Gastroesophageal sphincter (tissue), 3 donors: Measurements from ENCODE around the gene ANKRD29.

ENCODE experiments used
- EP300 ChIP-seq: sonication (generic); formaldehyde crosslinking; IDR thresholded peaks from one replicate; pipeline ENCODE4 v1.6.1; 2017; ENCODE audit warnings: antibody characterized with exemption, mild to moderate bottlenecking
- TF ChIP-seq, protein P1 (sequence below), 4 experiments: fragments of 200-600 bp in 2 of 4; fragments of 450-650 bp in 2 of 4; sonication (generic) in 1 of 4; IDR thresholded peaks; one replicate each; pipeline ENCODE4 v1.5.1; 2017 to 2019; ENCODE audit warnings: antibody characterized with exemption in 4 of 4, mild to moderate bottlenecking in 2 of 4, moderate library complexity in 2 of 4

DNA sequence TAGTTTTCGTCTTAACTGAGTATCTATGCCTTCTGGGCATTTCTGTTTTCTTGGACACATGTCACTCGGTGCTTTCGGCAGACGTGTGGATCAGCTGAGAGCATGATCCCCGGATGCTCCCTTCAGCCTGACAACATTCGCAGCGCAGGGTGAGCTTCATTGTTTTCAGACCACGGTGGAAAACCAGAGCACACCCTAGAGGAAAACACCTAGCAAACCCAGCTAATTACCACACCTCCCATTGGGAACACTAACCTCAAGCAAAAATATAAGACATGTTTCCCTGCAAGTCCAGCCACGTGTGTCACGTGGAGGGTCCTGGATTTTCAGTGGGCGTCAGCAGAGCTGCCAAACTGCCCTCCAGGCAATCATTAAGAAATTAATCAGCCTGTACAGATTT lies 31.0 kb downstream of the ANKRD29 start:
- TF ChIP-seq, protein P1, sequence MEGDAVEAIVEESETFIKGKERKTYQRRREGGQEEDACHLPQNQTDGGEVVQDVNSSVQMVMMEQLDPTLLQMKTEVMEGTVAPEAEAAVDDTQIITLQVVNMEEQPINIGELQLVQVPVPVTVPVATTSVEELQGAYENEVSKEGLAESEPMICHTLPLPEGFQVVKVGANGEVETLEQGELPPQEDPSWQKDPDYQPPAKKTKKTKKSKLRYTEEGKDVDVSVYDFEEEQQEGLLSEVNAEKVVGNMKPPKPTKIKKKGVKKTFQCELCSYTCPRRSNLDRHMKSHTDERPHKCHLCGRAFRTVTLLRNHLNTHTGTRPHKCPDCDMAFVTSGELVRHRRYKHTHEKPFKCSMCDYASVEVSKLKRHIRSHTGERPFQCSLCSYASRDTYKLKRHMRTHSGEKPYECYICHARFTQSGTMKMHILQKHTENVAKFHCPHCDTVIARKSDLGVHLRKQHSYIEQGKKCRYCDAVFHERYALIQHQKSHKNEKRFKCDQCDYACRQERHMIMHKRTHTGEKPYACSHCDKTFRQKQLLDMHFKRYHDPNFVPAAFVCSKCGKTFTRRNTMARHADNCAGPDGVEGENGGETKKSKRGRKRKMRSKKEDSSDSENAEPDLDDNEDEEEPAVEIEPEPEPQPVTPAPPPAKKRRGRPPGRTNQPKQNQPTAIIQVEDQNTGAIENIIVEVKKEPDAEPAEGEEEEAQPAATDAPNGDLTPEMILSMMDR (IDR thresholded peaks at IDR 0.05) = no peak
- TF ChIP-seq EP300 = no peak
